GM03348 (cell line): ENCODE data around the gene IGSF22.
"Not testable (repeated sequence)": the region's sequence is repeated elsewhere in the genome, so short reads cannot be mapped to it uniquely, and the experiment has no call there.

Experiments used
- DNase-seq: peaks from one replicate; pipeline ENCODE4 v3.0.0; 2012; ENCODE audit warnings: low spot score

Gene IGSF22

GRCh38 chr11:18691467-18692140, 34.4 kb downstream of the IGSF22 start:
- not testable (repeated sequence) for DNase-seq

DNA sequence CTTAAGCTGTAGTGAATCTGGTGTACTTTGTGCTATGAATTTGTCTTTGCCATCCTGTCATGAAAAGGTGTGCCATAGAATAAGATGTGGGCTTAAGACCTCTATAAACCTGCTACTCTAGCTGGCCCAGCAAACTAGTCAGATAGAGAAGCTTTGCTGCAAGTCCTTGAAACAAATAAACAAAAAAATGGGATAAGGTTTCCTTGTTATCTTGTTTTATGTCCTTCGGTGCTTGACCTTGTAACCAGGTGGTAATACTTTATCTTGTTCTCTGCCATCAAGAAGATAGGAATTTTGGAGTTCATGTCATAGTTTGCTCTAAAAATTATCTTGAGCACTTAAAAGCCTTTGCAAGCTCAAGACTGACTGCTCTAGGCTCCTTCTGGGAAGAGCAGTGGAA, 41.7 kb downstream of the IGSF22 start:
- no peak for DNase-seq

DNA sequence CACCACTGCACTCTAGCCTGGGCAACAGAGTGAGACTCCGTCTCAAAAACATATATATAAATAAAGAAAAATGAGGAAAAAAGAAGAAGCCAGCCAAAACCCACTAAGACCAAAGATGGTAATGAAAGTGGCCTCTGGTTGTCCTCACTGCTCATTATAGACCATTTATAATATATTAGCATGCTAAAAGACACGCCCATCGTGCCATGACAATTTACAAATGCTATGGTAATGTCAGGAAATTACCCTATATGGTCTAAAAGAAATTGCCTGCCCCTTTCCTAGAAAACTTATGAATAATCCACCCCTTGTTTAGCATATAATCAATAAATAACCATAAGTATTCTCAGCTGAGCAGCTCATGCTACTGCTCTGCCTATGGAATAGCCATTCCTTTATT, 43.5 kb downstream of the IGSF22 start:
- no peak for DNase-seq

DNA sequence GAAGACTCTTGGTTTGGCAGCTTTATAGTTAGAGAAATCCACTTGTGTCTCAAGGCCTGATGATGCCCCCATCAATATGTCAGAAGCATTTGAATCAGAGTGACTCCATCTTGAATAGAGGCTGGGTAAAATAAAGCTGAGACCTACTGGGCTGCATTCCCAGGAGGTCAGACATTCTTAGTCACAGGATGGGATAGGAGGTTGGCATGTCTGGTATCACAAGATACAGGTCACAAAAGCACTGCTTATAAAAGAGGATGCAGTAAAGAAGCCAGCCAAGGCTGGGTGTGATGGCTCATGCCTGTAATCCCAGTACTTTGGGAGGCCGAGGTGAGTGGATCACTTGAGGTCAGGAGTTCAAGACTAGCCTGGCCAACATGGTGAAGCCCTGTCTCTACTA, 44.0 kb downstream of the IGSF22 start:
- DNase-seq, result not testable (repeated sequence)

- DNase-seq, result no peak
These were observed 48.4 kb downstream of the IGSF22 start for GRCh38 chr11:18677560-18677959.

DNA sequence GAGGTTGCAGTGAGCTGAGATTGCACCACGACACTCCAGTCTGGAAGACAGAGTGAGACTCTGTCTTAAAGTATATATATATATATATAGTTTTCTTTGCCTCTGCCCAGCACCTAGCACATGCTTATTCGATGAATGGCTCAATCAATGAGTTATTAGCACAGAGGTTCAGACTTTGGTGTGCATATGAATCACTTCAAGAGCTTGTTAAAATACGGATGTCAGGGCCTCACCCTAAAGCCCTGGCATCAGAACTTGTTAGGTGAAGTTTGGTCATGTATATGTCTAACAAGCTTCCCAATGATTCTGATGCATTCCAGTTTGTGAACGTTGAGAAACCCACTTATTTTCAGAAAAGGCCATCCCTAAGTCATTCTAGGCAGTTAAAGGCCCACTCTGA, 49.2 kb downstream of the IGSF22 start:
- DNase-seq, result no peak

- DNase-seq, result not testable (repeated sequence)
These were observed 53.8 kb downstream of the IGSF22 start for GRCh38 chr11:18672209-18672608.

DNA sequence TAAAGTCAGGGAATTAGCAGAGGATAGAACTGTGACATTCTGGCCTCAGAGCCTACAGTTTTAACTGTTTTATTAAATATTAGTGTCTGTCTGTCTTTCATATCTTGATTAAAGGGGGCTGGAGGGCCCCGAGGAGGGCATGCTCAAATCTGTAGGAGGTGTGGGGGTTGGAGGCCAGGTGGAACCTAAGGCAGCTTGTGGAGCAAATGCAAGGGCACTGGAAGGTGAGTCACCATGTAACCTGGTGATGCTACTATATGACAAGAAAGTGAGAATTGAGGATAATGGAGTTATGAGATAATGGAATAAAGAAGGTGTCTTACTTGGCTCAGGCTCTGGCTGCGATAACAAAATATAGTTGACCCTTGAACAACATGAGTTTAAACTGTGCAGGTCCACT, 54.7 kb downstream of the IGSF22 start:
- DNase-seq, result no peak

GRCh38 chr11:18669711-18670110, 56.3 kb downstream of the IGSF22 start:
- DNase-seq, result no peak

DNA sequence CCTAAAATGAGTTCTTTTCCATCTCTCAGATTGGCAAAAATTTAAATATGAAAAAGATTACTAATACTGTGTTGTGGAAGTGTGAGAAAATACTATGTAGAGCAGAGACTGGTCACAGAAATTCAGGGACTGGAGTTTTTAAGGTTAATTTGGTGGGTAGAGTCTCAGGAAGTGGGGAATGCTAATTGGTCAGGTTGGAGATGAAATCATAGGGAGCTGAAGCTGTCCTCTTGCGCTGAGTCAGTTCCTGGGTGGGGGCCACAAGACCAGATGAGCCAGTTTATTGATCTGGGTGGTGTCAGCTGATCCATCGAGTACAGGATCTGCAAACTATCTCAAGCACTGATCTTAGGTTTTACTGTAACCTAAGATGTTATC, 56.8 kb downstream of the IGSF22 start:
- no peak for DNase-seq

DNA sequence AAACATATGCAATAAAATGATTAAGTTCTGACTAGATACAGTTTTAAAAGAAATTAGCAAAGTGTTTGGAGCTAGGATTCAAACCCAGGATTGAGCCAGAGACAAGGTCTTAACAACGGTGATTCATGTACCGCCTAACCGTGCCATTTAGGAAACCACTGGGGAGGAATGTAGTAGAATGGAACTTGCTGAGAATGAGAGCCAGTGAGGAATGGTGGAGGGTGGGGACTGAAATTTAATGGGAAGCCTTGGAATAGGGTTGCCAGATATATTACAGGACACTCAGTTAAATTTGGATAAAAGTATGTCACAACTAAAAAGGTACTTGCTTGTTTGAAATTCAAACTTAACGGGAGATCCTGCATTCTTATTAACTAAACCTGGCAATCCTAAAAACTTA, 57.9 kb downstream of the IGSF22 start:
- DNase-seq, result no peak

GRCh38 chr11:18665353-18665872, 60.6 kb downstream of the IGSF22 start:
- DNase-seq, result not testable (repeated sequence)

- no peak for DNase-seq
These were observed 68.3 kb downstream of the IGSF22 start for GRCh38 chr11:18657673-18658072.
